Neuron (in vitro differentiated cells): Measurements from ENCODE around the gene EXOSC1.
"Not testable (repeated sequence)": the region's sequence is repeated elsewhere in the genome, so short reads cannot be mapped to it uniquely, and the experiment has no call there.

Source experiments
- H2AFZ ChIP-seq: one replicate; pipeline ENCODE4 v1.6.1; 2013; ENCODE audit warnings: low read depth, mild to moderate bottlenecking, inconsistent platforms, low read length, moderate library complexity
- H3K27me3 ChIP-seq: one replicate; pipeline ENCODE4 v1.6.1; 2013; ENCODE audit warnings: low read length; ENCODE audit not compliant: insufficient read depth
- H3K36me3 ChIP-seq: one replicate; pipeline ENCODE4 v1.6.1; 2013; ENCODE audit warnings: low read length; ENCODE audit not compliant: insufficient read depth
- H3K4me1 ChIP-seq: one replicate; pipeline ENCODE4 v1.6.1; 2013; ENCODE audit warnings: low read length; ENCODE audit not compliant: insufficient read depth
- H3K4me3 ChIP-seq: 2 replicates; pipeline ENCODE4 v1.5.1; 2013; ENCODE audit warnings: mild to moderate bottlenecking, low read length, moderate library complexity
- H3K9me3 ChIP-seq: one replicate; pipeline ENCODE4 v1.6.1; 2013; ENCODE audit warnings: low read length

Gene EXOSC1

DNA sequence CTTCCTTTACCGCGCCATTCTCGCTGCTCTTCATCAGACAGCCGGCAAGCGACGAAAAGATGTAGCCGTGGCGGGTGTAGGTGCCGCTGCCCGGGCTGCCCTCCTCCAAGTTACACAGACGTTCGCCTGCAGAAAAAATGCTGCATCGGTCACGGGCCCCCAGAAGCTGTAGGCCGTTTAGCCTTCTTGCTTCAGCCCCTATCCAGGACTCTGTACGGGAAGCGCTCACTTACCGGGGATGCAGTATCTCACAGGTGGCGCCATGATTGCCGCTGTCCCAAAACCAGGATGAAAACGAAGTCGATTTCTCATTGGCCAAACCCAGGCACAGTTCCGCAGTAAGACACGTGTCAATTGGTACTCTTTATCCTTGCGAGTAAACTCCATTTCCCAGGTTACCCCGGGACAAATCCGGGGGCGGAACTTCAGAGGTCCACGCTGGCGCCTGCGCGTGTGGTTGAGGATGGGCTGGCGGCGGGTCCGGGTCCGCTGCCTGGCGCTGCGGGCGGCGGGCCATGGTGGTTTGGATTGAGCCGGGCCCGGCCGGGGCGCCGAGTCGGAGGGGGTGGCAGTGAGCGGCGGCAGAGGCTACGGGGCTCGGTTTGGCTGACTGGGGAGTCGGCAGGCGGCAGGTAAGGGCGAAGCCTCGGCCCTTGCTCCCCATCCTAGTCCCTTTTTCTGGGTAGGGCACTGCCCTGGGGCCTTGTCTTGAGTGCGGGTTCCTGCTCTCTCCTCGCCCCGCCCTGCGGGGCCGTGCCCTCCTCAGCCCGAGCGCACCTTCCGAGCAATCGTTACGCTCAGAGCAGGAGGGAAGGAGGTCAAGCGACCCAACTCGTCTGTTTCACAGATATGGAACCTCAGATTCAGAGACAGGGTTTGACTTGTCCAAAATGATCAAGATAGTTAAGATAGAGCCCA lies at the start of gene EXOSC1, which contains the start of gene ZDHHC16:
Gene EXOSC1 (minus strand): TSS at position 285 of the 918 bp plus-strand sequence. CDS start 21 bp downstream, at position 264.
Gene ZDHHC16 (plus strand): TSS at position 454 of the 918 bp plus-strand sequence. CDS start 5,501 bp downstream, outside the sequence.
- Histone ChIP-seq H3K9me3 (no peaks in the 10 kb centered on the region), H3K36me3 (peaks cover 14% of the 10 kb centered on the region)

DNA sequence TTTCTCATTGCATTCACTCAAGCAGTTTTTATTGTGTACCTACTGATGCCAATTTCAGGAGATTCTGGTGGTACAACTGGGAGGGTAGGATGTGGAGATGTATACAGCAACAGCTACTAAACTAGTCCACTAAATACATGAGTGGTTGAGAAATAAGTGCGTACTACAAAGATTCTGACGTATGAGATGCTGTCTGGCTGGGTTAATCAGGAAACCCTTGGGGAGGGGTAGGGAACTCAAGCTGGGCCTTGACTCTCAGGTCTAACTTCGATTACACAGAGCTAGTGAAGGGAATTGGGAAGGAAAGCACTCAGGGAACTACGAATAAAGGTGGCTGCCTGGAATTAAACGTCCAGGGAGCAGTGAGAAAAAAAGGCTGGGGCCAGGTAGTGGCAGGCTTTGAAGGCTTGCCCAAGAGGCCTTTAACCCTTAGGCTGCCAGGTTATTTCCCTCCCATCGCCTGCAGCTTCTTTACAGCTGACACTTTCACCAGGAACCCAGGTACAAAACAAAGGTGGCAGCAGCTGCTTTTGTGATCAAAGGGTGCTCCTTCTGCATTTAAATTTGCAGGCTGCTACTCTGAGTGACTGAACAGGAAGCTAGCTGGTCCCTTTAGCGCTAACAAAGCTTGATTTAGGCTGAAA lies 49.2 kb upstream of the EXOSC1 start:
- peaks cover 5% of the 10 kb centered on the region for H3K36me3 ChIP-seq
- H3K9me3 ChIP-seq: no peaks in the 10 kb centered on the region
- peaks cover 3% of the 10 kb centered on the region for H3K27me3 ChIP-seq
- H2AFZ ChIP-seq: no peak overlapping the region
- no peak overlapping the region for H3K4me3 ChIP-seq
- H3K4me1 ChIP-seq: peaks cover 21% of the 10 kb centered on the region

More for the DNA sequence above, at the start of gene EXOSC1, which contains the start of gene ZDHHC16:
- Histone ChIP-seq H2AFZ (peak within 1 kb of the TSS; percentile 69), H3K4me1 (peaks cover 22% of the 10 kb centered on the region), H3K4me3 (peak within 1 kb of the TSS; percentile 82), H3K27me3 (no peaks in the 10 kb centered on the region)

DNA sequence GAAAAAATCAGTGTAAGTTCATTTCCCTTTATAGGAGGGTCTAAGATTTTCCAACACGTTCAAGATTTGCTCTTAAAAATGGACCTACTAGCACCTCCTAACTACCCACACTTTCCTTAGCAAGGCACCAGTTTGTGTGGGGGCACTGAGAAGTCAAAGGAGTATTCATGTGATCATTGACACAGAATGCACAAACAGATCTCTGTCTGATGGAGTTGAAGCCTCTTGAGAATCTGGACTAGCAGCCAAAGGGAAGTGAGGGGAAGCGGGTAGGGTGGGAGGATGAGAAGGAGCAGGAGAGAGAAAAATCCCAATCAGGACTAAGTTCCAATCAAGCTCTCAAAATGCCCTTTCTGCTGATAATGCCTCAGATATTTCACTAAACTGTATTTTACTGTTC lies 48.3 kb upstream of the EXOSC1 start:
- H3K9me3 ChIP-seq: no peaks in the 10 kb centered on the region
- H2AFZ ChIP-seq: no peak overlapping the region
- H3K4me3 ChIP-seq: no peak overlapping the region
- H3K4me1 ChIP-seq: peaks cover 19% of the 10 kb centered on the region
- peaks cover 5% of the 10 kb centered on the region for H3K36me3 ChIP-seq
- H3K27me3 ChIP-seq: no peaks in the 10 kb centered on the region

DNA sequence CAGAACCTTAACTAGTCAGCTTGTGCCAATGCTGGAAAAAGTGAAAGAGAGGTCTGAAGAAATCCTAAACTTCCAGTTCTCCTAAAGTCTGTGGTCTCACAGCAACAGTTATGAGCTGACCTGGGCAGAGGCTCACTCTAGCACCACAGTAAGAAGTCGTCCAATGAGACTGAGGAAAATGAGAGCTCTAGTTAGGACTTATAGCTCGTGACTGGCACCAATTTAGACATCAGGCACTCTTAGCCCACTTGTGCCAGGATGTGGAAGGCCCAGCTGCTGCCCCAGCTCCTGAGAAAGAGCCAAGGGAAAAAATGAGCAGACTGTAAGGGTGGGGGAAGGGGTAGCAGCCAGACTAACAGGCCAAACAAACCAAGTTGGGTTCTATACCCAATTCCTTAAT lies 44.8 kb upstream of the EXOSC1 start:
- Histone ChIP-seq H3K9me3 (no peaks in the 10 kb centered on the region), H3K4me3 (no peak overlapping the region), H2AFZ (no peak overlapping the region), H3K27me3 (no peaks in the 10 kb centered on the region), H3K4me1 (peaks cover 12% of the 10 kb centered on the region), H3K36me3 (peaks cover 5% of the 10 kb centered on the region)

DNA sequence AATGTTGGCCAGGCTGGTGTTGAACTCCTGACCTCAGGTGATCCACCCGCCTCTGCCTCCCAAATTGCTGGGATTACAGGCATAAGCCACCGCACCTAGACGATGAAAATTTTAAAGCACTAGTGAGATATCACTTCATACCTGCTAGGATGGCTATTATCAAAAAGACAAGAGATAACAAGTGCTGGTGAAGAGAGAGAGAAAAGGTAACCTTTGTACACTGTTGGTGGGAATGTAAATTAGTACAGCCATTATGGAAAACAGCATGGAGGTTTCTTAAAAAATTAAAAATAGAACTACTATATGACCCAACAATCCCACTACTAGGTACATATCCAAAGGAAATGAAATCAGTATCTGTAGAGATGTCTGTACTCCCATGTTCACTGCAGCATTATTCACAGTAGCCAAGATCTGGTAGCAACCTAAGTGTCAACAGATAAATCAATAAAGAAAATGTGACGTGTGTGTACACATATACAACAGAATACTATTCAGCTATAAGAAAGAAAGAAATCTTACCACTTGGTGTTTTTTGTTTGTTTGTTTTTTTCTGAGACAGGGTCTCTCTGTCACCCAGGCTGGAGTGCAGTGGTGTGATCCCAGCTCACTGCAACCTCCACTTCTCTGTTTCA lies 40.0 kb upstream of the EXOSC1 start:
- no peak overlapping the region for H3K4me3 ChIP-seq
- H3K27me3 ChIP-seq: no peaks in the 10 kb centered on the region
- peaks cover 22% of the 10 kb centered on the region for H3K36me3 ChIP-seq
- H2AFZ ChIP-seq: no peak overlapping the region
- no peaks in the 10 kb centered on the region for H3K4me1 ChIP-seq
- H3K9me3 ChIP-seq: no peaks in the 10 kb centered on the region

- no peaks in the 10 kb centered on the region for H3K9me3 ChIP-seq
- H3K4me1 ChIP-seq: no peaks in the 10 kb centered on the region
- peaks cover 38% of the 10 kb centered on the region for H3K36me3 ChIP-seq
- H3K27me3 ChIP-seq: no peaks in the 10 kb centered on the region
- H2AFZ ChIP-seq: no peak overlapping the region
- no peak overlapping the region for H3K4me3 ChIP-seq
Measured at GRCh38 chr10:97483921-97484320, 38.1 kb upstream of the EXOSC1 start.

DNA sequence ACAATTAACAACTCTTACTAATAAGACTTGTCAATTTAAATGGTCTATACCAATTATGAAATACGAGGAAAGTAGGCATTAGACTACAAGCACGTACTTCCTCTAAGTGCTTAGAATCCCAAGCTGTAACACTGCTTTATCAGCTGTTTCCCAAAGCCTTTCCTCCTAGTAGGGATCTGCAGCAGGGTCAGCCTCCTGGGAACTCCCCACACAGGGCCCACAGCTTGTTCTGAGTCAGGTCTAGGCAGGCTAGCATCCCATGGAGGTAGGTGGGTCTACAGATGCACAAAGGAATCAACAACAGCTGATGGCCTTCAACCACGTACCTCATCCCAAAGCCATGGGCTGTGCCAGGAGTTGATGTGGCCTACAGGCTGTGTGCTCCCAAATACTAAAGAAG lies 37.7 kb upstream of the EXOSC1 start:
- Histone ChIP-seq H3K9me3 (no peaks in the 10 kb centered on the region), H3K4me3 (no peak overlapping the region), H3K27me3 (no peaks in the 10 kb centered on the region), H2AFZ (no peak overlapping the region), H3K36me3 (peaks cover 39% of the 10 kb centered on the region), H3K4me1 (no peaks in the 10 kb centered on the region)

DNA sequence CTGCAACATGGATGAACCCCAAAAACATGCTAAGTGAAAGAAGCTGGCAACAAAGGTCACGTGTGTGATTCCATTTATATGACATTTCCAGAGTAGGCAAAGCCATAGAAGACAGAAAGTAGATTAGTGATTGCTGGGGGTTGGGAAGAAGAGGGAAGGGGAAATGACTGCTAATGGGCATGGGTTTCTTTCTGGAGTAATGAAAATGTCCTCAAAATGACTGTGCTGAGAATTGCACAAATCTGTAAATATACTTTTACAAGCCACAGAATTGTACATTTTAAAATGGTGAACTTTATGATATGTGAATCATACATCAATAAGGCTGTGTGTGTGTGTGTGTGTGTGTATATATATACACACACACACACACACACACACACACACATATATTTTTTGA lies 36.6 kb upstream of the EXOSC1 start:
- H3K4me1 ChIP-seq: no peaks in the 10 kb centered on the region
- H3K27me3 ChIP-seq: no peaks in the 10 kb centered on the region
- peaks cover 50% of the 10 kb centered on the region for H3K36me3 ChIP-seq
- H3K4me3 ChIP-seq: no peak overlapping the region
- no peaks in the 10 kb centered on the region for H3K9me3 ChIP-seq
- no peak overlapping the region for H2AFZ ChIP-seq

DNA sequence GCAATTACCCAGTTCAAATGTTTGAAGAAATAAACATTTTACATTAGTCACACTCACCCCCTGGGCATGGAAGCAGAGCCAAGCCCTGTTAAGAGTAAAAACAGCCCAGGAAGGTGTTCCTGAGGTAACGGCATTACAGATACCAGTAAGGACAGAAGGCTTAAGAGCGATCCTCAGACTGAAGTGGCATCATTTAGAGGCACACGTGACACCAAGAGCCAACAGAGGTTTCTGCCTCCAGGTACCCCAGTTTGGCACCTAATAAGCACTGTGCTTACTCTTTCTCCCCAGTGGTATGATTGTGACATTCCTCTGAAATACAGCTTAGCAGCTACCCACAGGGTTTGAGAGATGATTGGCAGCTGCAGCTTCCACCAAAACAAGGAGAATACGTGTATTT lies 35.3 kb upstream of the EXOSC1 start:
- Histone ChIP-seq H3K27me3 (no peaks in the 10 kb centered on the region), H3K4me3 (no peak overlapping the region), H3K4me1 (no peaks in the 10 kb centered on the region), H3K9me3 (no peaks in the 10 kb centered on the region), H3K36me3 (peaks cover 63% of the 10 kb centered on the region), H2AFZ (no peak overlapping the region)

DNA sequence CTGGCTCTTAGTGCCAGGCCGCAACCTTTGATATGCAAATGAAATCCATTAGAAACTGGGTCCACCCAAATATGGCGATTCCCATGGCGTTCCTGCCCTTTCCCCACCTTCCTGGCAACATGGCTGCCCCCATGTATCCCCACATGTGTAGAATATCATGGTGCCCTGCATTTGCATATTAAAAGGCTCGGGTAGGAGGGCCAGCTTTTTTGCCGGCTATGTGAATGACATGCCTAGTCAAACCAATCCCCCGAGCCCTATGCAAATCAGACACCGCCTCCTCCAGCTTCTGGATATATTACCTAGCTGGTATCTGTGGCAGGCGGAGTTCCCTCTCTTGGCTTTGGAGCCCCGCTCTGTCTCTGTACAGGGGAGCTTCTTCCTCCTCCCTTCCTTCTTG lies 34.1 kb upstream of the EXOSC1 start:
- Histone ChIP-seq H3K4me3 (no peak overlapping the region), H3K27me3 (no peaks in the 10 kb centered on the region), H3K4me1 (no peaks in the 10 kb centered on the region), H3K9me3 (no peaks in the 10 kb centered on the region), H3K36me3 (peaks cover 73% of the 10 kb centered on the region), H2AFZ (no peak overlapping the region)

- H3K4me3 ChIP-seq, H3K4me1 ChIP-seq, H3K9me3 ChIP-seq, H3K27me3 ChIP-seq, H2AFZ ChIP-seq: not testable (repeated sequence)
- peaks cover 76% of the 10 kb centered on the region for H3K36me3 ChIP-seq
Measured at GRCh38 chr10:97479410-97479809, 33.6 kb upstream of the EXOSC1 start.

DNA sequence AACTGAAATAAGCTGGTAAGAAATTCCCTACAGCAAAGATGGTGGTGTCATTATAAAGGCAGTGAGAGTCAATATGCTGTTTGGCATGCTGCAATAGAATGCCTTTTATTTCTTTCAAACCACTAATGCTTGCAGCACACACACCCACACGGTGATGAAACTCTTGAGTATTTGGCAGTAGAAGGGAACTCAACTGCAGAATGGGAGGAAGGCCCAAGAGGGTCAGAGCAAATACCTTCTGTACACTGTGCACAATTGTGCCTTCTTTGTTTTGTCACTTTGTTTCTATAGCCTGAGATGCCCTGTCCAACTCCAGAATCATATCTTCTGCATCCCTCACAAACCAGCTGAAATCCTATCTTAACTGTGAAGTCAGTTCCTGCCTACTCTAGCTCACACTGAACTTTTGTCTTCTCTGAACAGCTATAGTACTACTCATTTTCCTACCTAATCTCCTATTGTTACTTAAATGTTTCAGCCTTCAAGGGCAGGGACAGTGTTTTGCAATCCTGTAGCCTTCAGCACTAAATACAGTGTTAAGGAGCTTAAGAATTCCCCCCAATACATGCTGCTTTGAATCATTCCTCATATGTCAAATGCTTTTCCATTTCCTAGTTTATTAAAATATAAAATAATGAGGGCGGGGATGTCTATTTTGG lies 30.3 kb upstream of the EXOSC1 start:
- no peak overlapping the region for H3K4me3 ChIP-seq
- no peak overlapping the region for H2AFZ ChIP-seq
- H3K36me3 ChIP-seq: peaks cover 87% of the 10 kb centered on the region
- H3K4me1 ChIP-seq: no peaks in the 10 kb centered on the region
- H3K9me3 ChIP-seq: no peaks in the 10 kb centered on the region
- H3K27me3 ChIP-seq: no peaks in the 10 kb centered on the region
